ENCODE measurements around the gene CD36.
"Not testable (repeated sequence)": the region's sequence is repeated elsewhere in the genome, so short reads cannot be mapped to it uniquely, and the experiment has no call there.

The CD36 gene

DNA sequence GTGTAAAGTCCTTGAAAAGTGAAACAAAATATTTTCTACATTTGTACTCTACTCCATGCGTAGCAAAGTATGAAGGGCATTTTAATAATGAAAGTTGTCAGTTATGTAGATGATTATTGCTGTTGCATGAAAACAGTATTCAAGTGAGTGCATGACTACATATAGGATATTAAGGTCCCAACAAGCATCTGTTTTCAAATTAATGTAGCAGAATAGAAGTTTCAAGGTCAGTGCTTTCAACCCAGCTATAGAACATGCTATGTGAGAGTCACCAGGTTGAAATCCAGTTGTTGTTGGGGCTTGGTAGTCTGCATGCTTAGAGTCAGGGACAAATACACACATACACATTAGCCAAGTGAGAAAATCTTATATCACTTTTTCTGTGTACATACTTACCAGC lies 14.8 kb downstream of the CD36 start:
- no peak for DNase-seq (ENCODE audit: low read depth in 3 of 3)

- DNase-seq (ENCODE audit: low read depth in 3 of 3), result no peak
Observed at GRCh38 chr7:80654887-80655340, 16.5 kb downstream of the CD36 start.

GRCh38 chr7:80656029-80656428 lies 17.6 kb downstream of the CD36 start:
- no peak for DNase-seq (ENCODE audit: low read depth in 3 of 3)

GRCh38 chr7:80659120-80660055 lies 20.9 kb downstream of the CD36 start:
- DNase-seq (ENCODE audit: low read depth in 3 of 3), result no peak

DNA sequence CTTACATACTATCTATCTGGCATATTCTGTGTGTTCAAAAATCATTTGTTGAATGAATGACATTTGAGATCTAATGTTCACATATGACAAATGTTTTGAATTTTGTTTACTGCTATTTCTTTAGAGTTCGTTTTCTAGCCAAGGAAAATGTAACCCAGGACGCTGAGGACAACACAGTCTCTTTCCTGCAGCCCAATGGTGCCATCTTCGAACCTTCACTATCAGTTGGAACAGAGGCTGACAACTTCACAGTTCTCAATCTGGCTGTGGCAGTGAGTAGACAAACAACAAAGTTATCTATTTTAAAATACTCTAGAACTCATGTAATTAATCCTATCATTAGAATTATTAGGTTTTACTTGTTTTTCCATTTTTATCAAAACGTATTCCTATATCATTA lies 22.5 kb downstream of the CD36 start:
- DNase-seq (ENCODE audit: low read depth in 3 of 3), result no peak

GRCh38 chr7:80661729-80662128 lies 23.3 kb downstream of the CD36 start:
- no peak for DNase-seq (ENCODE audit: low read depth in 3 of 3)

DNA sequence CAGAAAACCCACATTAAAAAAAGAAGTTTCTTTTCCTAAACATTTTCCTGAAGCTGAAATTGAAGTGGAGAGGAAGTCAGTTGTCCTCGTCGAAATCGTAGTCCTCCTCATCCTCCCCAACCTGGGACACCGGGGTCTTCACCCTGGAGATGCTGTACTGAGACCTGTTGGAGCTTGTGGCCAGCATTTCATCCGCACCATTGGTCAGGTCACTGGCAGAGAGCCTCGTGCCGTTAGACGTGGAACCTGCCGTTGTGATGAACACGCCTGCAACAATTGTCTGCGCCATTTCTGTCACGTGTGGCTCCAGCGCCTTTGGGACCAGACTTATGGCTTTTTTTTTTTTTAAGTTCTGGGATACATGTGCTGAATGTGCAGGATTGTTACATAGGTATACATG lies 23.8 kb downstream of the CD36 start:
- no peak for DNase-seq (ENCODE audit: low read depth in 3 of 3)

DNA sequence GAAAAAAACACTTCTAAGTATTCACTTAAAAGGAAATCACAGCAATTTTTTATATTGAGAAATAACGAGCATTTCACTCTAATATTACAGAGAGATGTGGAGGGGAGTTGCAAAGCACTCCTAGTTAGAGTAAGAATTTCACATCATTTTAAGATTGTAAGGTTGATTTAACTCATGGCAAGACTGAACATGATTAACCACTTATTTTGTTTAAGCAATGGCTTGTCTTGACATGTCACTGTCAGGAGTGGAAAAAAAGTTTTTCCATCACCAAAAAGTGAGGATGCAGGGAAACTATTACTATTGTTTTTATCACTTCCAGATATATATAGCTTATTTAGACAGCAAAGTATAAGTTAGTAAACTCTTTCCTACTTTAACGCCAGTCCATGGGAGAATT lies 27.1 kb downstream of the CD36 start:
- DNase-seq (ENCODE audit: low read depth in 3 of 3), result no peak

DNA sequence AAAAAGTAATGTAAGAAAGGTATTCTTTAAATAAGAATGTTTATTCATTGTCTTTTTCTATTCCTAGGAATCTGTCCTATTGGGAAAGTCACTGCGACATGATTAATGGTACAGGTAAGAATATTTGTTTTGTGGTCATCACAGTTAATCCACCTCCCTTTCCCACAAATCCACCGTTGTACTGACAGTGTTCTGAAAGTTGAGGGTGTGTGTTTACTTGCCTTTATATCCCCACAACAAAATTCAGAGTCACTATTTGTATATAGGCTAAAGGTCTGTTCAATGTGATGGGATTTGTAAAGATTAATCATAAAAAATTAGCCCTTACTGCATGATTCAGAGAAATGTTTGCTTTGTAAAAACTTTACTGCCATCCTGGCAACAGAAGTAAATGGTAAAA lies 27.9 kb downstream of the CD36 start:
- DNase-seq (ENCODE audit: low read depth in 3 of 3), result no peak

- not testable (repeated sequence) for DNase-seq (ENCODE audit: low read depth in 3 of 3)
Observed at GRCh38 chr7:80669367-80669766, 30.9 kb downstream of the CD36 start.

DNA sequence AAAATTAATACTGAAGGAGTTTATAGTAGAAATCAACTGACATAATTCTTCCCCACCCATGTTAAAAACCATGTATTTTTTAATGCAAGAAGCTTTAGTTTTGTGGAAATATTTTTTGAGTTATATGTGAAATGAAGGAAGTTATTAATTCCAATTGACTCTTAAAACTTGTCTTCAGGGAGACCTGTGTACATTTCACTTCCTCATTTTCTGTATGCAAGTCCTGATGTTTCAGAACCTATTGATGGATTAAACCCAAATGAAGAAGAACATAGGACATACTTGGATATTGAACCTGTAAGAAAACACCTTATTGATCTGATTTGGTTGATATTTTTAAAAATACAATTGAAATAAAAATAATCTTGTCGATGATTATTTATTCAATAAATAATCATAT lies 33.3 kb downstream of the CD36 start:
- no peak for DNase-seq (ENCODE audit: low read depth in 3 of 3)

GRCh38 chr7:80675090-80675489 lies 36.6 kb downstream of the CD36 start:
- DNase-seq (ENCODE audit: low read depth in 3 of 3), result no peak

- no peak for DNase-seq (ENCODE audit: low read depth in 3 of 3)
Observed at GRCh38 chr7:80676404-80676803, 38.0 kb downstream of the CD36 start.

DNA sequence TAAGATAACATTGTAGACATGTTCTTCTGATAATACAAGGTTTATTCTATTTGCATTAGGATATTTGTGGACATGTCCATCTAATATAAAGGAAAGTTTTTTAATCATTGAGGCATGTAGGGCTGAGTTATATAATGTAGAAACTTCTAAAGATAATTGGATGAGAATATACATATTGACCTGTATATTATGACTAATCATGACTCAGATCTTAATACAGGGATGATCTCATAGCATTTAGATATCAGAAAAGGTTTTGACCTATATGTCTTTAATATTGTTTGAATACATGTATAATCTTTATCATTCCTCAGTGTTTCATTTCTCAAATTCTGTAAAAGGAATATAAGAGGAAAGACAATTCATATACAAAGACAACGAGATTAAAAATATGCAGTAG lies 39.2 kb downstream of the CD36 start:
- no peak for DNase-seq (ENCODE audit: low read depth in 3 of 3)

DNA sequence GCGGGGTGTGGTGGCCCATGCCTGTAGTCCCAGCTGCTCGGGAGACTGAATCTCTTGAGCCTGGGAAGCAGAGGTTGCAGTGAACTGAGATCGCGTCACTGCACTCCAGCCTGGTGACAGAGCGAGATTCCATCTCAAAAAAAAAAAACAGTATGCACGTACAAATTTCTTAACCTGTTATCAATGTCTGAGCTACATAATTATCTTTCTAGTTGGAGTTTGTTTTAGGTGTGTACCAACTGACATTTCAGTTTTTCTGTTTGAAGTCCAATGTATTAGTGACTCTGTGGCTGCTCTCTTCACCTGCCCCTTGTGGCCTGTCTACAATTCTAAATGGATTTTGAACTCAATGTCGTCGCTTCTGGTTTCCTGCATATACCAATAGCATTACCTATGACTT lies 40.3 kb downstream of the CD36 start:
- no peak for DNase-seq (ENCODE audit: low read depth in 3 of 3)

DNA sequence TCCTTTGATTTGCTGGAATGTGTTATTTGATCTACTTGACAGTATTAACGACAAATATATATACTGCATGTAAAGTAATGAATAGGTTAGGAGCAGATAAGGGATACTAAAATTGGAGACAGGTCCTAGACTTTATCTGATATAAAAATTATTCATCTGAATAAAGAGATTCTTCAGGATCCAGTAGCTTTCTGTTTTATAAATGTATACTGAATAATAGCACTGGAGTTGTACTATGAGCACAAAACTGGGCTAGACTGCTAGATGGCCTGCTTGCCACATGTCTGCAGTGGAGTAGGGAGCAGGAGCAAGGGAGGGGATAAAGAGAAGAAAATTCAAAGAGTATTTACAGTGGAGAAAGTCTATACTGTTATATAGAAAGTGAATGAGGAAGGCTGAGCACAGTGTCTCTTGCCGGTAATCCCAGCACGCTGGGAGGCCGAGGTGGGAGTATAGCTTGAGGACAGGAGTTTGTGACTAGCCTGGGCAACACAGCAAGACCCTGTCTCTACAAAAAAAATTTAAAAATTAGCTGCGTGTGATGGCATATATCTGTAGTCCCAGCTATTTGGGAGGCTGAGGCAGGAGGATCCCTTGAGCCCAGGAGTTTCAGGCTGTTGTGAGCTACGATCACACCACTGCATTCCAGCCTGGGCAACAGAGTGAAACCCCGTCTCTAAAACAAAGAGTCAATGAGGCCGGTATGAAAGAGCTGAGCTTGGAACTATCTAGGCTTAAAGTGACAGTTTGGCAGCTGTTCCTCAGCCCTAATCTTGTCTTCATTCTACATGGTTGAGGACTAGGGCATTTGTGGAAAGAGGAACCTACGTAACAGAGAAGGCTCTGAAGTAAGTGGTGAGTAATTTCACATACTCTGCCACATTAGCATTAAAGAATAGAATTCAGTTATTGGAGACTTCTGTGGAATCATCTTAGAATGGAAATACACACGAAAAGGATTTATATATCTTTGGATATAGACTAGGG lies 41.8 kb downstream of the CD36 start:
- no peak for DNase-seq (ENCODE audit: low read depth in 3 of 3)

- no peak for DNase-seq (ENCODE audit: low read depth in 3 of 3)
Observed at GRCh38 chr7:80681272-80681885, 42.9 kb downstream of the CD36 start.

DNA sequence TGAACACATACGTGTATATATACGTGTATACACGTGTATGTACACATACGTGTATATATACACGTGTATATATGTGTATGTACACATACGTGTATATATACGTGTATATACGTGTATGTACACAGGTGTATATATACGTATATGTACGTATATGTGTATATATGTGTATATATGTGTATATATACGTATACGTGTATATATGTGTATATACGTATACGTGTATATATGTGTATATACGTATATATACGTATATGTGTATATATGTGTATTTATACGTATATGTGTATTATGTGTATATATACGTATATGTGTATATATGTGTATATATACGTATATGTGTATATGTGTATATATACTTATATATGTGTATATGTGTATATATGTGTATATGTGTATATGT lies 44.3 kb downstream of the CD36 start:
- DNase-seq (ENCODE audit: low read depth in 3 of 3), result no peak

DNA sequence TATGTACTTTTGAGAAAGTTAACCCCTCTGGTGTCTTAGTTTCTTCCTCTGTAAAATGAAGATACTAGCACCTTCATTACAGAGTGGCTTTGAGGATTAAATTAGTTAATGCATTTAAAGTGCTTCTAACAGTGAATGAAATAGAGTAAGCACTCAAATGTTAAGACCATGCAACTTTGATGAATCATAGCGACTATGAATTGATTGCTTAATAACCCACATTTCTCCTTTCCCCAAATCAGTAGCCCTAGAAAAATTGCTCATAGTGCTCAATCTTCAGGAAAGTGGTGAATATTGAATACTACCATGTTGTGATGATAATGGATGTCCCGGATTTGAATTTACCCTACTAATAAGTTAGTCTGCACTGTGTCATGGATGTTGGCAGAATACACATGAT lies 48.1 kb downstream of the CD36 start:
- no peak for DNase-seq (ENCODE audit: low read depth in 3 of 3)

DNA sequence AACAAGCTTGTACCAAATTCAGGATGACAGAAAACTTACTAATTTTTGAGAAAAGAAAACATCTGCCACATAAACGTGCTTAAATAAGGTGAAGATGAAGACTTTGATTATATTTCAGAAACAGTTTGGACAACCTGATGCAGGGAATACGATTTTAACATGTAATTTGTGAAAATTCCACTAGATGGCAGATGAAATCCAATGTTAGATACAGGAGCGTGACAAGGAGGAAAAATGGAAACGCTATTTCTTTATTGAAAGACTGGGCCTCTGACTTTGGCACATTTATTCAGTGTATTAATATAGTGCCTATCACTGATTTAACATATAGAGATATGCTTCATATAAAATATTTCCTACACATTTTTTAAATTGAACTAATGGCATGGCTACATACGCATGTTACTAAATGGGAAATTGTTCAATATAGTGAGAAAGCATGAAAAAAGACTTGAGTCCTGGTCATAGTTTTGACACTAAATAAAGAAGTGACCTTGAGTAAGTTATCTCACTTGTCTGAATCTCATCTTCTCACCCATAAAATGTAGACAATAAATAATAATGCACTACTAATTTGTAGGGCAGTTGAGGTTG lies 60.7 kb downstream of the CD36 start:
- no peak for DNase-seq (ENCODE audit: low read depth in 3 of 3)

GRCh38 chr7:80699721-80700256 lies 61.3 kb downstream of the CD36 start:
- DNase-seq (ENCODE audit: low read depth in 3 of 3), result no peak
